ENCODE results near the gene ESR2.

The ESR2 gene

DNA sequence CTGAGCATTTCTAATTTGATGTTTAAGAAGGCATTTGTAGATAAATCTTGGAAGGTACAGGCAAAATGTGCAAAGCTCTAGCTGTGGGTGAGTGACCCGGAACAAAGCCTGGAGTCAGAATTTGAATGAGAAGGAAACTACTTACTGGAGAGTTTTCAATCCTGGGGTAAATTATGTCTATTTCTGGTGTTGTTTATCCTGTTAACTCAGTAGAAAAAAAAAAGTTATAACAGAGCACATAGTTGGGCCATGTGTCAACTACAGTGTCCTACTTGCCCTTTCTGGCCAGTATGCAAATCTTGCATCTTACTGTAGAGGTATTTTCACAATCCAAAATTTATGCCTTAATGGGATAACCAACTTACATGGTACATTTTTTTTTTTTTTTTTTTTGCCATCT, 259.0 kb downstream of the ESR2 start:
- no peak for DNase-seq (ENCODE audit: low read depth)

Data from T-helper 22 cell (primary cell).